Activated CD4-positive, alpha-beta T cell treated with anti-CD3 and anti-CD28 coated beads for 24 hours (primary cell): ENCODE results near the gene KLK4.

Experiments
- DNase-seq, 2 donors: peaks; one replicate each; pipeline ENCODE4 v3.0.0-alpha.2; 2020; ENCODE audit warnings: low read depth in 2 of 2

The KLK4 gene

GRCh38 chr19:50911206-50912101 is at the start of gene KLK4:
Gene KLK4 (minus strand): TSS chr19:50911395. CDS start chr19:50910738, 657 bp downstream.
- no peak for DNase-seq

- DNase-seq, result no peak
These were observed 48.7 kb upstream of the KLK4 start for GRCh38 chr19:50959731-50960500.

GRCh38 chr19:50957587-50957986 is 46.4 kb upstream of the KLK4 start:
- DNase-seq, result no peak

- no peak for DNase-seq
These were observed 41.7 kb upstream of the KLK4 start, which contains the start of gene KLK5 for GRCh38 chr19:50952910-50953309. Gene KLK5 (minus strand): TSS chr19:50953038. CDS start chr19:50952657, 381 bp downstream.

GRCh38 chr19:50949861-50950260 is 38.7 kb upstream of the KLK4 start:
- no peak for DNase-seq

GRCh38 chr19:50947123-50947522 is 35.9 kb upstream of the KLK4 start:
- no peak for DNase-seq

GRCh38 chr19:50944795-50945194 is 33.6 kb upstream of the KLK4 start:
- no peak for DNase-seq

- no peak for DNase-seq
These were observed 32.1 kb upstream of the KLK4 start for GRCh38 chr19:50943074-50943828.

- no peak for DNase-seq
These were observed 28.4 kb upstream of the KLK4 start for GRCh38 chr19:50939596-50939995.

GRCh38 chr19:50933640-50934039 is 22.4 kb upstream of the KLK4 start:
- DNase-seq, result no peak

GRCh38 chr19:50932690-50933083 is 21.5 kb upstream of the KLK4 start:
- DNase-seq, result no peak

- DNase-seq, result no peak
These were observed 21.0 kb upstream of the KLK4 start for GRCh38 chr19:50932018-50932689.

- no peak for DNase-seq
These were observed 19.8 kb upstream of the KLK4 start for GRCh38 chr19:50931023-50931422.

- no peak for DNase-seq
These were observed 17.6 kb upstream of the KLK4 start for GRCh38 chr19:50928831-50929230.

- DNase-seq, result no peak
These were observed 14.9 kb upstream of the KLK4 start for GRCh38 chr19:50926144-50926543.

GRCh38 chr19:50925734-50926133 is 14.5 kb upstream of the KLK4 start:
- no peak for DNase-seq

- DNase-seq, result no peak
These were observed 13.4 kb upstream of the KLK4 start for GRCh38 chr19:50924586-50924985.

GRCh38 chr19:50922317-50922853 is 11.2 kb upstream of the KLK4 start:
- peak; percentile 63 to 71 for DNase-seq

GRCh38 chr19:50921426-50922316 is 10.5 kb upstream of the KLK4 start:
- DNase-seq, result no peak

GRCh38 chr19:50916069-50916468 is 4.9 kb upstream of the KLK4 start:
- DNase-seq, result no peak
